Measurements from ENCODE around the gene NDUFB7.

DNA sequence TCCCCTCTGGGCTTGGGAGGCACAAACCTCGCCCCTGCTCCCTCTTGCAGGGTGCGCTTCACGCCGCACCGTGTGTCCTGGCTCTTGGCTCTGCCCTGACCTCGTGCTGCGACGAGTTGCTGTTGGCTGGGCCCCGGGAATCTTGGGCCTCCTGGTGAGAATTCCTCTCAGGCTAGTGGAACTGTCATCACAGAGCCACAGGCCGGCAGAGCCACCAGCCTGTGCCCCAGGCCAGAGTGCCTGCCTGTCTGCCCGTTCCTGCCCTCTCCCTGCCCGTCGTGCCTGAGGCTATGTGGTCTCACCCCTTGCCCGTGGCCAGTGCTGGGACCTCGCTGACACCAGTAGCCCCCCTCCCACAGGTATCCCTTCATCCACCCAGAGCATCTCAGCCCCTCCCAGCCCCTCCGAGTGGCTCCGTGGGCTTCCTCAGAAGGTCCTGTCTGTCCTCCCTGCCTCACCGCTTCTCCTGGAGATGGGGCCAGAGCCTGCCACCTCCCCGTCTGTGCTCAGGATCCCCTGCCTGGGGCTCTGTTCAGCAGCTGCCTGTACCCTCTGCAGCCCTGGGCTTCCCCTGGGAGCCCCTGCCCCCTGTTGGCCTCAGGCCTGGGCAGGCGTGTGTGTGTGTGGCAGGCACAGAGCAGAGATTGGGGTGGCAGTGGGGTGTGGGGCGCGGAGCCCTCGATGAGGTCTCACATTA is 13.3 kb downstream of the NDUFB7 start:
- TF ChIP-seq, protein P1, sequence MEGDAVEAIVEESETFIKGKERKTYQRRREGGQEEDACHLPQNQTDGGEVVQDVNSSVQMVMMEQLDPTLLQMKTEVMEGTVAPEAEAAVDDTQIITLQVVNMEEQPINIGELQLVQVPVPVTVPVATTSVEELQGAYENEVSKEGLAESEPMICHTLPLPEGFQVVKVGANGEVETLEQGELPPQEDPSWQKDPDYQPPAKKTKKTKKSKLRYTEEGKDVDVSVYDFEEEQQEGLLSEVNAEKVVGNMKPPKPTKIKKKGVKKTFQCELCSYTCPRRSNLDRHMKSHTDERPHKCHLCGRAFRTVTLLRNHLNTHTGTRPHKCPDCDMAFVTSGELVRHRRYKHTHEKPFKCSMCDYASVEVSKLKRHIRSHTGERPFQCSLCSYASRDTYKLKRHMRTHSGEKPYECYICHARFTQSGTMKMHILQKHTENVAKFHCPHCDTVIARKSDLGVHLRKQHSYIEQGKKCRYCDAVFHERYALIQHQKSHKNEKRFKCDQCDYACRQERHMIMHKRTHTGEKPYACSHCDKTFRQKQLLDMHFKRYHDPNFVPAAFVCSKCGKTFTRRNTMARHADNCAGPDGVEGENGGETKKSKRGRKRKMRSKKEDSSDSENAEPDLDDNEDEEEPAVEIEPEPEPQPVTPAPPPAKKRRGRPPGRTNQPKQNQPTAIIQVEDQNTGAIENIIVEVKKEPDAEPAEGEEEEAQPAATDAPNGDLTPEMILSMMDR (tag by site-specific recombination; IDR thresholded peaks at IDR 0.05): no peak
- TF ChIP-seq, protein P2, sequence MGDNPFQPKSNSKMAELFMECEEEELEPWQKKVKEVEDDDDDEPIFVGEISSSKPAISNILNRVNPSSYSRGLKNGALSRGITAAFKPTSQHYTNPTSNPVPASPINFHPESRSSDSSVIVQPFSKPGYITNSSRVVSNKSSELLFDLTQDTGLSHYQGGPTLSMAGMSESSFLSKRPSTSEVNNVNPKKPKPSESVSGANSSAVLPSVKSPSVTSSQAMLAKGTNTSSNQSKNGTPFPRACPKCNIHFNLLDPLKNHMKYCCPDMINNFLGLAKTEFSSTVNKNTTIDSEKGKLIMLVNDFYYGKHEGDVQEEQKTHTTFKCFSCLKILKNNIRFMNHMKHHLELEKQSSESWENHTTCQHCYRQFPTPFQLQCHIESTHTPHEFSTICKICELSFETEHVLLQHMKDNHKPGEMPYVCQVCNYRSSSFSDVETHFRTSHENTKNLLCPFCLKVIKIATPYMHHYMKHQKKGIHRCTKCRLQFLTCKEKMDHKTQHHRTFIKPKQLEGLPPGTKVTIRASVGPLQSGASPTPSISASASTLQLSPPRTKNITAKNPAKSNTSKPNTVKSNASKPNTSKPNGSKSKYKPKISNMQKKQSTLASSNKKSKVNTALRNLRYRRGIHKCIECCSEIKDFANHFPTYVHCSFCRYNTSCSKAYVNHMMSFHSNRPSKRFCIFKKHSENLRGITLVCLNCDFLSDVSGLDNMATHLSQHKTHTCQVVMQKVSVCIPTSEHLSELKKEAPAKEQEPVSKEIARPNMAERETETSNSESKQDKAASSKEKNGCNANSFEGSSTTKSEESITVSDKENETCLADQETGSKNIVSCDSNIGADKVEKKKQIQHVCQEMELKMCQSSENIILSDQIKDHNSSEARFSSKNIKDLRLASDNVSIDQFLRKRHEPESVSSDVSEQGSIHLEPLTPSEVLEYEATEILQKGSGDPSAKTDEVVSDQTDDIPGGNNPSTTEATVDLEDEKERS (tag by site-specific recombination; IDR thresholded peaks at IDR 0.05): no peak
- no peak for TF ChIP-seq SP2 (tag by site-specific recombination; IDR thresholded peaks at IDR 0.05)
- no peak for TF ChIP-seq ZNF341 (tag by site-specific recombination; IDR thresholded peaks at IDR 0.05; ENCODE audit: low read depth)
- no peak for TF ChIP-seq ZNF707 (tag by site-specific recombination; IDR thresholded peaks at IDR 0.05)
- no peak for TF ChIP-seq ZNF175 (tag by site-specific recombination; IDR thresholded peaks at IDR 0.05)
- TF ChIP-seq ZNF146 (tag by site-specific recombination; IDR thresholded peaks at IDR 0.05): no peak
- no peak for TF ChIP-seq ZNF416 (tag by site-specific recombination; IDR thresholded peaks at IDR 0.05)
- TF ChIP-seq SCRT2 (tag by site-specific recombination; IDR thresholded peaks at IDR 0.05): no peak
- no peak for TF ChIP-seq PRDM1 (tag by site-specific recombination; IDR thresholded peaks at IDR 0.05)
- TF ChIP-seq ZNF274 (IDR thresholded peaks at IDR 0.05; ENCODE audit: low read length): no peak
- no peak for TF ChIP-seq ZNF274 (tag by site-specific recombination; IDR thresholded peaks at IDR 0.05; ENCODE audit: borderline replicate concordance)

Measured in HEK293 (cell line).